CD4-positive, alpha-beta T cell treated with Interleukin-2 at 100 ng/mL for 4 hours (primary cell): Measurements from ENCODE around the gene IFI30.

Experiments
- DNase-seq: peaks from one replicate; pipeline ENCODE4 v3.0.0-alpha.2; 2020; ENCODE audit warnings: low spot score

The IFI30 gene

GRCh38 chr19:18171605-18172327 is 1.8 kb upstream of the IFI30 start:
- DNase-seq, result no peak

- DNase-seq, result no peak
Measured at GRCh38 chr19:18172331-18173053, 1.1 kb upstream of the IFI30 start.

- DNase-seq, result peak; percentile 19
Measured at GRCh38 chr19:18173054-18173571, 500 bp upstream of the IFI30 start.

- no peak for DNase-seq
Measured at GRCh38 chr19:18174983-18175382, 1.4 kb downstream of the IFI30 start.

GRCh38 chr19:18176367-18177310 is 3.0 kb downstream of the IFI30 start:
- DNase-seq, result no peak

GRCh38 chr19:18179957-18180356 is 6.3 kb downstream of the IFI30 start:
- no peak for DNase-seq

GRCh38 chr19:18183529-18183928 is 9.9 kb downstream of the IFI30 start:
- no peak for DNase-seq

- no peak for DNase-seq
Measured at GRCh38 chr19:18185538-18185937, 11.9 kb downstream of the IFI30 start.

GRCh38 chr19:18190278-18190677 is 16.7 kb downstream of the IFI30 start:
- DNase-seq, result no peak

GRCh38 chr19:18191640-18192062 is 18.0 kb downstream of the IFI30 start:
- no peak for DNase-seq

- peak; percentile 100 for DNase-seq
Measured at GRCh38 chr19:18192673-18193387, 19.2 kb downstream of the IFI30 start, which contains the start of gene MPV17L2. TSS of gene MPV17L2 (plus strand) at chr19:18193218. CDS start at chr19:18193282, 64 bp downstream.

GRCh38 chr19:18193388-18194180 is 20.0 kb downstream of the IFI30 start:
- no peak for DNase-seq

- no peak for DNase-seq
Measured at GRCh38 chr19:18194181-18194530, 20.5 kb downstream of the IFI30 start.

GRCh38 chr19:18194554-18195238 is 21.1 kb downstream of the IFI30 start:
- DNase-seq, result no peak

GRCh38 chr19:18196511-18196845 is 22.9 kb downstream of the IFI30 start:
- DNase-seq, result no peak

- no peak for DNase-seq
Measured at GRCh38 chr19:18197306-18197705, 23.7 kb downstream of the IFI30 start.

GRCh38 chr19:18197941-18198340 is 24.3 kb downstream of the IFI30 start:
- no peak for DNase-seq

GRCh38 chr19:18198374-18198773 is 24.8 kb downstream of the IFI30 start:
- no peak for DNase-seq

GRCh38 chr19:18202397-18202777 is 28.8 kb downstream of the IFI30 start:
- no peak for DNase-seq

GRCh38 chr19:18202778-18203407 is 29.3 kb downstream of the IFI30 start:
- peak; percentile 18 for DNase-seq
